GM19099 (cell line): ENCODE data around the gene MTMR1.

Experiments
- POLR2A ChIP-seq: IDR thresholded peaks from 3 replicates; pipeline ENCODE4 v1.6.1; 2011; ENCODE audit warnings: low read depth; ENCODE audit not compliant: insufficient read length; ENCODE audit errors: extremely low read depth

MTMR1 gene

DNA sequence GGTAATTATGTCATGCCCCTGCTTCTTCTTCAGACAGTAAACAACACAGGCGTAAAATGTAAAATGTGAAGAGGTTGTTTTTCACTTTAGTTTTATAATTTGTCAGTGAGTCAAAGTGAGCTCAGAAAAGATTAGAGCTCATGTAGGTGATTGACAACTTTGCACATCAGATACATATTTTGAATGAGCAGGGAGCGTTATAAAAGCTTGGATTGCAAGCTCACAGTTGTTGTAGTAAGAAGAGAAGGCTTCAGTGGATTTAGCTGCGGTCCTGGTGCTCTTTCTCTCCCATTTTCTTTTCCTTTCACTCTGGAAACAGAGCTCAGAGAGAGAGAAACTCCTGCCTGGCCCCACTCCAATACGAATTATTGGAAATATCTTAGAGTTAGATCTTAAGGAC, 26.4 kb downstream of the MTMR1 start:
- TF ChIP-seq POLR2A, result no peak

DNA sequence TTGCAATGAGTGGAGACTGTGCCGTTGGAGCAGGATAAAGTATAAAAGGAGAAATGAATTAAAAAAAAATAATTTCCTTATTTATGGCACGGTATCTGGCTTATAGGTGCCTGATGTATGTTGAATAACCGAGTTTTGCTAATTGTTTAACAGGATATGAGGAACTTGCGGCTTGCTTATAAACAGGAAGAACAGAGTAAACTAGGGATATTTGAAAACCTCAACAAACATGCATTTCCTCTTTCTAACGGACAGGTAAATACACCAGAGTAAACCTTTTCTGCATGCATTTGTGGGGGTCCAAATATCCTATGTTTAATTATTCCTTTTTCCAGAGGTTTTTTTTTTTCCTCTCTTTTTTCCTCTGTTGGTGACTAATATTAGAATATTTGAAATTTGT, 36.8 kb downstream of the MTMR1 start:
- no peak for TF ChIP-seq POLR2A

DNA sequence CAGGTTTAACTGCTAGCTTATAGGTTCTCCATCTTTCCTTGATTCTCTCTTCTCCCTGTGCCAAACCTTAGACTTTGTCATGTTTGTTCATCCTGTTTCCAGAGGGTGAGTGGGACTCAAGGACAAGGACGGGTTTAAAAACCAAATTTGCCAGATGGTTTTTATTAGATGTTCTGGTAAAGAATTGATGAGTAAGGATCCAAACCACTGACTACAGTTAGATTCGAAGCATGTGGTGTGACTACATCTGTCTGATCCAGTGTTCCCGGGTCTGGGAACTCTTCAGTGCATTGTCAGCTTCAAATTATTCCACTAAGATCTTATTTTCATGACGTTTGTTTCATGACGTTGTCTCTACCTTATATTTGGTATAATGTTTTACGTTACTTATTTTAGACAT, 37.5 kb downstream of the MTMR1 start:
- no peak for TF ChIP-seq POLR2A

DNA sequence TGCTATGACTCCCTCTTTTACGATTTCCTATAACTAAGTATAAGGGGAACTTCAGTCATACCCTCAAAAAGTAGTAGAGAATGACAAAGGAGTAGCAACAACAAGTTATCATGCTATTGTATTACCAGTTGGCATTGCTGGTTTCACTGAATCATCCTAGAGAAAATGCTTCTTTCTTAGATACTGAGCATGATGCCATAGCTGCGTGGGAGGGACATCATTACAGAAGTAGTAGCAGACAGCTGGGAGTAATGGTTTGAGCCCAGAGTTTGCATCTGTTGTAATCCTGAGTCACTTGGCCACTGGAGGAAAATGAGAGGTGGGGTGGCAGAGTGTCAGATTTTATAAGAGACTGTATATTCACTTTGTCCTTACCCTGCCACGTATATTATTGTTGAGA, 38.6 kb downstream of the MTMR1 start:
- no peak for TF ChIP-seq POLR2A

DNA sequence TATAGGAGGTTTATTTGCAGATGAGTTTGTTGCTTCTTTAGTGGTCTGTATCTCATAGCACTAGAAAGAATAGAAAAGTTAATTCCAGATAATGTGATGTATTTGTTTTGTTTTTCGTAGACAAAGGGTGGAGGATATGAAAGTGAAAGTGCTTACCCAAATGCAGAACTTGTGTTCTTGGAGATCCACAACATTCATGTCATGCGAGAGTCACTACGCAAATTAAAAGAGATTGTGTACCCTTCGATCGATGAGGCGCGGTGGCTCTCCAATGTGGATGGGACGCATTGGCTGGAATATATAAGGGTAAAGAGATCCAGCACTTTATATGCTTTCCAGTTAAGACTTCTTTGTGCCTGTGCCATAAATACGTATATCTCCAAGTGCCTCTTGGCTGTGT, 43.3 kb downstream of the MTMR1 start:
- no peak for TF ChIP-seq POLR2A

DNA sequence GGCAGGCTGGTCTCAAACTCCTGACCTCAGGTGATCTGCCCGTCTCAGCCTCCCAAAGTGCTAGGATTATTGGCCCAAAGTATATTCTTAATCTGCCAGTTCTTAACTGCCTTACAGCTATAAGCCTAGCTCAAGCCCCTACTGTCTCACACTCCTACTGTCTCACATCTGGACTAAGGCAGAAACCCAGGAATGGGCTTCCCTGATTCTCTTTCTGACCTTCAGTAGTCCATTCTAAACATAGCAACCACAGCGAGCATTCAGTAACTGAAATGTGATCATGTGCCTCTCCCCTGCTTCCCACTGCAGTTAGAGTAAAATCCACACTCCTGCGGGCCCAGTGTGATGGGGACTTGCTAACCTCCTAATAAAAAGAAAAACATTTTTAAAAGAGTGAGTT, 58.9 kb downstream of the MTMR1 start:
- TF ChIP-seq POLR2A, result no peak

DNA sequence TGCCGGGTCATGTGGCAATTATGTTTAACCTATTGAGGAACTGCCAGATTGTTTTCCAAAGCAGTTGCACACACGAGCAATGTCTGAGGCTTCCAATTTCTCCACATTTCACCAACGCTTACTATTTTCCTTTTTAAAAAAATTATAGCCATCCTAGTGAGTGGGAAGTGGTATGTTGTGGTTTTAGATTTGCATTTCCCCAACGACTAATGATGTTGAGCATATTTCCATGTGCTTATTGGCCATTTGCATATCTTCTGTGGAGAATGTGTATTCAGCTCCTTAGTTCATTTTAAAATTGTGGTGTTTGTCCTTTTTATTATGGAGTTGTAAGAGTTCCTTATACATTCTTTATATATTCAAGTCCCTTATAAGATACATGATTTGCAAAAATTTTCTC, 60.2 kb downstream of the MTMR1 start:
- TF ChIP-seq POLR2A, result no peak

DNA sequence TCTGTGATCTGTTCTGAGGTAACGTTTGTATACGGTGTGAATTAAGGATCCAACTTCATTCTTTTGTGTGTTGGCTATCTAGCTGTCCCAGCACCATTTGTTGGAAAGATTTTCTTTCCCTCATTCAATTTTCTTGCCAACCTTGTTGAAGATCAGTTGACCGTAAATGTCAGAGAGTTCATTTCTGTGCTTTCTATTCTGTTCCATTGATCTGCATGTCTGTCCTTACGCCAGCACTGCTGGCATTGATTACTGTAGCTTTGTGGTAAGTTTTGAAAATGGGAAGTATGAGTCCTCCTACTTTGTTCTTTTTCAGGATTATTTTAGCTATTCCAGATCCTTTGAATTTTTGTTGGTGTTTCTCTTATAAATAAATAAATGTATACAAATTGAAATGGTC, 60.8 kb downstream of the MTMR1 start:
- TF ChIP-seq POLR2A, result no peak

DNA sequence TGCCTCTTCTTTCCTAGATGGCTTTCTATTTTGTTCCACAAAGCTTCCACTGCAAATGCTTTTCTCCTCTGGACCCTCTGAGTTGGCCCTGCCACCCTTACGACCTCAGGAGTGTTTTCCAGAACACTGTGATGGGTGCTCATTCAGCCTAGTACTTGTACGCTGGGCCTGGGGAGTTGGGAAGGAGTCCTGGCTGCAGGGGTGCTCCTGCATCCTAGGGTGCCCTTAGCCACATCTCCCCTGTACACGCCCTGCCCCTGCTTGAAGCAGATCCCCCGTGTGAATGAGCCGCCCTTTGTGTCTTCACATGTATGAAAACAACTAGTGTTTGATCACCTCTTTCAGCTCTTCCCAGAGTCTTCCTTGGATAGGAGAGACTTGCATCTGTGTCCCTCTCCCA, 64.2 kb downstream of the MTMR1 start:
- TF ChIP-seq POLR2A, result no peak

DNA sequence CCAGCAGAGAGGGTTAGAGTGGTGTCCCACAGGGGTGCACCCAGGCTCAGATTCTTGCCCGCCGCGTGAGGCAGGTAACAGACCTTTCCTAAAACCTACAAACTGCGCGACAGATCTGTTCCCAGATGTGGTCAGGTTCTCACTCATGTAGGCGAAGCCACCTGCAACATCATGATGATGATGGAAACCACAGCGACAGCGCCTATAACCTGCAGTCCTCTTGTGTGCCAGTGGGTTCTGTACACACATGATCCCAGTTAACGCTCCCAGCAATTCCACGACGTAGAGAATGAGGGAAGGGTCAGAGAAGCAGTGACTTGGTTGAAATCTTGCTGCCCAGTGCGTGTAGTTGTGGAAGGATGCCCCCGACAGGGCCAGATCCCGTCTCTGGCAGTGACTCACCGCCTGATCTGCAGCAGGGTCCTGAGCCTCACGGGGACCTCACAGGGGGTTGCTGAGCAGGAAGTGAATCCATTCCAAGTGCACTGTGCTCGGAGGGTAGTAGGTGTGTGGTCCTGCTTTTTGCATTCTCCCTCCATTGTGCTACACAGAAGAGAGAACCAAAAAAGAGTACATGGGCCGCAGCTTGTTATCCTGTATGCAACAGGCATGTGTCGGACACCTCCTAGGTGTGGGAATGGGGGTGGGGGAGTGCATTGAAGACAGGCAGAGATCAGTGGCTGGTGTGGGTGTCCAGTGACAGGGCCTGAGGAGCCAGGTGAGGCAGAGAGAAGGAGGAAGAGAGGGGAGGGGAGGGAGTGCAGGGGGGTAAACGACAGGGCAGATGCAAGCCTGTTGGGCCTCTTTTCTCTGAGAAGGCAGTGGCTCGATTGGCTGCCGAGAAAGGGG, 66.6 kb downstream of the MTMR1 start:
- TF ChIP-seq POLR2A, result no peak

DNA sequence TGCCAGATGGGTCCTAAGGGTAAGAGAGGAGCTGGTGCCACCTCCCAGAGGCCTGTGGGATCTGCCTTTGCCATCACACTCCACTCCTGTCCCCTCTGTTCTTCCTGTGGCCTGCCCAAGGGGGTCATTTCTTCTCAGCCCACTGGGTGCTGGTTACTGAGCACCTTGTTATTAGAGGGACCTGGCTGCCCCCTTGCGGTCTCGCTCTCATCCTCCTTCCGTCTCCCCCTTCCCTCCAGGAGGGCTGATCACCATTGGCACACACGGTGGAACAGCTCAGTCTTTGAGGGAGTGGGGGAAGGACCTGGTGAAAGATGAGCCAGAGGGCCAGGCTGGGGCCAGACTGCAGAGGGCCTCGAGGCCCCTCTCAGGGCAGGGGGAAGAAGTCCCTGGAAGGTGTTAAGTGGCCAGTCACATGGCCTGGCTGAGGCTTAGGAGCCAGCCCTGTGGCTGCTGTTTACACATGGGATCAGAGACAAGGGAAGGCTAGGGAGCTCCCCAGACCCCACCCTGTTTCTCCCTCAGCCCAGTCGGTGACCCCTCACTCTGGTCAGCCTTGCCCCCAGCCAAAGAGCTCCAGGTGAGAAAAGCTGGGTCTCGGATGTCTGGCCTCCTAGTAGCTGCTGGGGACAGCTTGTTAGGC, 68.1 kb downstream of the MTMR1 start:
- TF ChIP-seq POLR2A, result no peak

DNA sequence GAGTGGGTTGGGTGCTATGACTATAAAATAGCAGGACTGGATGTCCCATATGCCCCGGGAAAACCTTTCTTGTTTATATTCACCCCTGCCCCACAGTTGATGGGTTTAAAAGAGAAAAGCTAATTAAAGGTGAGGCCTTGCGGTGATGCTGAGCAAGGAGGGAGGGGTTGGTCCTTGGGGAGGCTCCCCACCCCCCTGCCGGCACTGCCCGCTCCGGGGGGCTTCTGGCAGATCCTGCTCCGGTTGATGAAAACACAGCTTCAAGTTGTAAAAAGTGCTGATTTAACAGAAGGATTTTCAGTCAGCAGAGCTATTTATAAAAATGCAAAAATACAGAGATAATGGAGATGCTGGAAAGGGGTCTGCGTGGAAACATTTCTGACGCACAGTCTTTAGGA, 68.6 kb downstream of the MTMR1 start:
- no peak for TF ChIP-seq POLR2A

DNA sequence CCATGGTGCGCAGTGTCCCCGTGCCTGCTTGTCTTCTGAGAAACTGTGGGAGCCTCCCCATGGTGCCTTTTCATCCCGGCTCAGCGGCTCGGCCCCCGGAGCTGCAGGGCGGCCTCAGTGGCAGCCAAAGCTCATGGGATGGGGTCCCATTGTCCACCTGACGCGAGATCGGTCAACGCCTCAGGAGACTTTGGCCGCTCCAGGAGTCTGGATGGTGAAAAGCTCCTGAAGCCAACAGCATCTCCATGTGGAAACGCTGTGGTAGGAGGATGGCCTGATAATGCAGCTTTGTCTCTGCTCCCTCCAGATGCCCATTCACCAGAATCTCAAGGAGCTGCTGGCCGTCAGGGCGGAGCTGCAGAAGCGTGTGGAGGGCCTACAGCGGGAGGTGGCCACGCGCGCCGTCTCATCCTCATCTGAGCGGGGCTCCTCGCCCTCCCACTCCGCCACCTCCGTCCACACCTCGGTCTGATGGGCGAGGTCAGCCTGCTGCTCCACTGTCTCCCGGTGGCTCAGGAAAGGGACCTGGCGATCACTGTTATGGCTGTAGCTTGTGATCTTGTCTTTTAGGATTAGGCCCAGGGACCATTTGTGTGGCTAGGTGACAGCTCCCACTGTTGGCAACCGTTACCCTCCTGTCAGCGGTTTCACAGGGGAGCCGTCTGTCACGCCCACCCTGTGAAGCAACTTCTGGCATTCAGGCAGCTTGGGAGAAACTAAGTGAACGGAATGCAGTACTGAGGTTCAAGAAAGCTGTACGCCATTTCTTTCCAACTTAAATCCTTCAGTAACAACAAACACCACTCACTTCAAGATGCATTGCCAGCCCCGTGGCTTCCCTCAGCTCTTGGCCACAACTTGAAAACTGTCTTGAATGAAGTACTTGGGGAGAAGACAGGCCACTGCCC, 69.3 kb downstream of the MTMR1 start:
- TF ChIP-seq POLR2A, result no peak

DNA sequence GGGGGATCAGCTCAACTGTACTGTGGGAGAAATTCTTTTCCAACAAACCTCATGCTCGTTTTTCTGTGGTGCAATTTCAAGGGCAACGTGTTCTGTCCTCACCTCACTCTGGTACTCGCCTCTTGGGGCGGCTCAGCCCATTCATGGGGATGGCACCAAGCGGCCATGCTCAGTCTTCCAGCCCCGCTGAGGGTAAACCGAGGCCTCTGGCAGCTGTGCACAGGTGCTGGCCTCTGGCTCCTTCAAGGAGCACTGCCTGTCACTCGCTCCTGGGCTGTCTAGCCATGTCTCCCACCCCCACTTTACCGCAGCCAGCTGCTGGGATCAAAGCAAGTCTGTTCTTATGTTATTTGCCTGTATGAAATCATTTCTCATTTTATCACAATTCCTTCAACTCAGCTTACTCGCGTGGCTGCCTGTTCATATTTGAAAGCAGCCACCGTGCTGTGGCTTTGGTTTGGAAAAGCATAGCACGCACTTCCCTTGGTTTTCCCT, 70.2 kb downstream of the MTMR1 start:
- no peak for TF ChIP-seq POLR2A

DNA sequence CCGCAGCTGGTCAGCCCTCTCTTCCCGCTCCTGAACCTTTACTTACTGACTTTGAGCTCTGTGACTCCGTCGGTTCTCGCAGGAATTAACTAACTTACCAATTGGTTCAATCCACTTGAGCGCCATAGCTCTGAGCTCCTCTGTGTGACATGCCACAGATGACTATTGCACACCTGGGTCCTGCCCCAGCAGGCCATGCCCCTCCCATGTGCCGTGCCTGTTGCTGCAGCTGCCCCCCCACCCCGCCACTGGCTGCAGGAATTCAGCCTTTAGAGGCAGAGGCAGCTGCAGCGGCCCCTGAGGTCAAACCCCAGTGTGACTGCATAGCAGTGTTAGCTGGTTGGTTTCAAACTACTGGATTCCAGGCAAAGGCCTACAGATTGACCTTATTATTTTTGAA, 70.6 kb downstream of the MTMR1 start:
- no peak for TF ChIP-seq POLR2A
